Tibial nerve (tissue), 4 donors: Measurements from ENCODE around the gene ACSL5. TPM values are rescaled to one million over a fixed set of nuclear protein-coding genes. Genes with fewer than 3 reads are reported as not detected.

ENCODE experiments used
- DNase-seq, 2 donors: peaks; one replicate each; pipeline ENCODE4 v3.0.0-alpha.2; 2019; ENCODE audit warnings: low spot score in 2 of 2
- H3K27ac ChIP-seq, 4 donors: fragments of 200-600 bp; sonication (generic) in 3 of 4; one replicate each; pipeline ENCODE4 v1.5.1; 2017 to 2019; ENCODE audit warnings: mild to moderate bottlenecking in 1 of 4
- H3K27me3 ChIP-seq, 2 donors: fragments of 200-600 bp; sonication (generic) in 1 of 2; one replicate each; pipeline versions ENCODE4 v1.5.1 to v1.6.0; 2017 to 2019
- H3K36me3 ChIP-seq, 3 donors: fragments of 200-600 bp; sonication (generic); one replicate each; pipeline ENCODE4 v1.5.1; 2018 to 2019
- H3K4me1 ChIP-seq, 4 donors: fragments of 200-600 bp; sonication (generic) in 3 of 4; one replicate each; pipeline ENCODE4 v1.5.1; 2017 to 2019
- H3K4me3 ChIP-seq, 4 donors: fragments of 200-600 bp; sonication (generic) in 3 of 4; one replicate each; pipeline ENCODE4 v1.5.1; 2017 to 2019; ENCODE audit warnings: mild to moderate bottlenecking in 1 of 4, moderate library complexity in 1 of 4
- H3K9me3 ChIP-seq, 4 donors: fragments of 200-600 bp; sonication (generic) in 3 of 4; one replicate each; pipeline ENCODE4 v1.5.1; 2017 to 2019
- EP300 ChIP-seq, 2 donors: sonication (generic); formaldehyde crosslinking; IDR thresholded peaks; one replicate each; pipeline ENCODE4 v1.6.1; 2017; ENCODE audit warnings: antibody characterized with exemption in 2 of 2, mild to moderate bottlenecking in 1 of 2
- POLR2A ChIP-seq, 2 donors: fragments of 450-650 bp; IDR thresholded peaks; one replicate each; pipeline ENCODE4 v1.6.1; 2017; ENCODE audit warnings: antibody characterized with exemption in 2 of 2, mild to moderate bottlenecking in 2 of 2, moderate library complexity in 2 of 2
- WGBS, 2 donors: methylation state at CpG; one replicate each; pipeline ENCODE4 v1.1.5; 2018; 5-methylcytosine and 5-hydroxymethylcytosine counted together
- total RNA-seq, 4 donors: library from RNA; depleted of rRNA; stranded (reverse); fragments of >200 nt; gene quantifications; one replicate each; pipeline ENCODE4 v1.1.0, GENCODE V29; 2016
- TF ChIP-seq, protein P1 (sequence below), 5 experiments: fragments of 200-600 bp in 3 of 5; fragments of 450-650 bp in 2 of 5; sonication (generic) in 3 of 5; IDR thresholded peaks; one replicate each; pipeline ENCODE4 v1.5.1; 2016 to 2019; ENCODE audit warnings: antibody characterized with exemption in 5 of 5, mild to moderate bottlenecking in 3 of 5, moderate library complexity in 2 of 5

ACSL5 gene
- total RNA-seq, 4 donors from 2014 or later = 12.2 to 22.7 (median 13.1) TPM

- Histone ChIP-seq H3K36me3 (peaks cover 0 to 35% (median 0%) of the 10 kb centered on the region in 3 donors), H3K27me3 (no peaks in the 10 kb centered on the region), H3K9me3 (no peaks in the 10 kb centered on the region), H3K27ac (peak within 1 kb of the TSS; percentile 79 to 95 (median 90)), H3K4me3 (peak within 1 kb of the TSS; percentile 73 to 95 (median 82)), H3K4me1 (peaks cover 0 to 54% (median 13%) of the 10 kb centered on the region in 4 donors)
- DNase-seq = peak; percentile 63 to 81
- 0 to 1% methylated on average over 52 to 56 of the region's 59 CpGs for WGBS, 2 donors
- TF ChIP-seq, protein P1, sequence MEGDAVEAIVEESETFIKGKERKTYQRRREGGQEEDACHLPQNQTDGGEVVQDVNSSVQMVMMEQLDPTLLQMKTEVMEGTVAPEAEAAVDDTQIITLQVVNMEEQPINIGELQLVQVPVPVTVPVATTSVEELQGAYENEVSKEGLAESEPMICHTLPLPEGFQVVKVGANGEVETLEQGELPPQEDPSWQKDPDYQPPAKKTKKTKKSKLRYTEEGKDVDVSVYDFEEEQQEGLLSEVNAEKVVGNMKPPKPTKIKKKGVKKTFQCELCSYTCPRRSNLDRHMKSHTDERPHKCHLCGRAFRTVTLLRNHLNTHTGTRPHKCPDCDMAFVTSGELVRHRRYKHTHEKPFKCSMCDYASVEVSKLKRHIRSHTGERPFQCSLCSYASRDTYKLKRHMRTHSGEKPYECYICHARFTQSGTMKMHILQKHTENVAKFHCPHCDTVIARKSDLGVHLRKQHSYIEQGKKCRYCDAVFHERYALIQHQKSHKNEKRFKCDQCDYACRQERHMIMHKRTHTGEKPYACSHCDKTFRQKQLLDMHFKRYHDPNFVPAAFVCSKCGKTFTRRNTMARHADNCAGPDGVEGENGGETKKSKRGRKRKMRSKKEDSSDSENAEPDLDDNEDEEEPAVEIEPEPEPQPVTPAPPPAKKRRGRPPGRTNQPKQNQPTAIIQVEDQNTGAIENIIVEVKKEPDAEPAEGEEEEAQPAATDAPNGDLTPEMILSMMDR (IDR thresholded peaks at IDR 0.05) = peak in 2 of 5 experiments; percentile 9 to 52
- TF ChIP-seq POLR2A (IDR thresholded peaks at IDR 0.05) = peak in 1 of 2 donors; percentile 49
- peak; percentile 23 to 67 for TF ChIP-seq EP300 (IDR thresholded peaks at IDR 0.05)
Measured at GRCh38 chr10:112446855-112447619, 73.1 kb downstream of the ACSL5 start, which contains the start of the genes VTI1A and ZDHHC6. VTI1A (plus strand) TSS chr10:112447215; CDS start chr10:112447374, 159 bp downstream. ZDHHC6 (minus strand) TSS chr10:112446914; CDS start chr10:112445436, 1,478 bp downstream.

DNA sequence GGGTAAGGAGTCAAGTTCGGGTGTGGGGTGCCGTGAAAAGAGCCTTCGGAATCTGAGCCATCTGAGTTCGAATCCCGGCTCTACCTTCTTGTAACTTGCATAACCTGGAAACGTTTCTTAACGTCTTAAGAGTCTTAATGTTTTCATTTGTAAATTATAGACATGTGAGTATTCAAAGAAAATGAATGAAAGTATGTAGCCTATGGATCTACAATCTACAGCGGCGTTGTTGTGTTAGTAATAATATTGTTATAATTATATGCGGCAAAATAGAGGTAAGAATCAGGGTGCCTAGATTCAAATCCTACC lies 73.7 kb downstream of the ACSL5 start:
- peaks cover 0 to 30% (median 0%) of the 10 kb centered on the region in 3 donors for H3K36me3 ChIP-seq
- H3K4me3 ChIP-seq = peak overlapping the region; percentile 73 to 95 (median 82)
- peaks cover 0 to 54% (median 13%) of the 10 kb centered on the region in 4 donors for H3K4me1 ChIP-seq
- DNase-seq = no peak
- WGBS, 2 donors = 3 to 4% methylated on average over 10 of the region's 10 CpGs
- TF ChIP-seq, protein P1 (IDR thresholded peaks at IDR 0.05) = no peak
- TF ChIP-seq EP300 (IDR thresholded peaks at IDR 0.05) (no peak), POLR2A (IDR thresholded peaks at IDR 0.05) (no peak)
- H3K27me3 ChIP-seq = no peaks in the 10 kb centered on the region
- H3K9me3 ChIP-seq = no peaks in the 10 kb centered on the region
- H3K27ac ChIP-seq = peak overlapping the region in 3 of 4 donors; percentile 79 to 92 (median 89)

- TF ChIP-seq, protein P1 (IDR thresholded peaks at IDR 0.05) = no peak
- TF ChIP-seq EP300 (IDR thresholded peaks at IDR 0.05) = no peak
- no peak for TF ChIP-seq POLR2A (IDR thresholded peaks at IDR 0.05)
- H3K27me3 ChIP-seq = no peaks in the 10 kb centered on the region
- no peak overlapping the region for H3K4me3 ChIP-seq
- H3K4me1 ChIP-seq = peaks cover 0 to 47% (median 13%) of the 10 kb centered on the region in 4 donors
- 68 to 71% methylated on average over 4 of the region's 4 CpGs for WGBS, 2 donors
- no peak for DNase-seq
- H3K27ac ChIP-seq = no peak overlapping the region
- peaks cover 0 to 17% (median 0%) of the 10 kb centered on the region in 3 donors for H3K36me3 ChIP-seq
- no peaks in the 10 kb centered on the region for H3K9me3 ChIP-seq
Measured at GRCh38 chr10:112448888-112449287, 75.0 kb downstream of the ACSL5 start.

DNA sequence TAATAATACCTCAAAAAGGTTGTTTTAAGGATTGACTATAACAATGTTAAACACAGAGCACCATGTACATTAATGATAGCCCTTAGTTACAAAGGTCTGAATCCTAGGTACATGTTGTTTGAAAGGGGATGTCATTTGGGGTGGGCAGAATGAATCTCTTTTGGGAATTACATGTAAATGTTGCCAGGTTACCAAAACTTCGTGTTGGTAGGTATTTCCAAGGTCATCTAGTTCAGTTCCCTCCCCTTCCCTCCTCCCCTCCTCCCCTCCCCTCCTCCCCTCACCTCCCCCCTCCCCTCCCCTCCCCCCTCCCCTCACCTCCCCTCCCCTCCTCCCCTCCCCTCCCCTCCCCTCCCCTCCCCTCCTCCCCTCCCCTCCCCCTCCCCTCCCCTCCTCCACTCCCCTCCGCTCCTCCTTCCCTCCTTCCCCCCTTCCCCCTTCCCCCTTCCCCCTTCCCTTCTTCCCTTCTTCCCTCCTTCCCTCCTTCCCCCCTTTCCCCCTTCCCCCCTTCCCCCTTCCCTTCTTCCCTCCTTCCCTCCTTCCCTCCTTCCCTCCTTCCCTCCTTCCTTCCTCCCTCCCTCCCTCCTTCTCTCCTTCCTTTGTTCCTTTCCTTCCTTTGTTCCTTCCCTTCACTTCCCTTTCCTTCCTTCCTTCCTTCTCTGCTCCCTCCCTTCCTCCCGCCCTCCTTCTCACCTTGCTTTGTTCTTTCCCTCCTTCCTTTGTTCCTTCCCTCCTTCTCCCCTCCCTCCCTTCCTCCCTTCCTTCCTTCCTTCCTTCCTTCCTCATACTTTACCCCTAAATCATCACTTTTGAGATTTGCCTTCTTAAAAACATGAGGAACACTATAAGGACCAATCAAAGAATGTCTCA lies 81.2 kb downstream of the ACSL5 start:
- no peak overlapping the region for H3K27ac ChIP-seq
- H3K4me3 ChIP-seq = no peak overlapping the region
- H3K36me3 ChIP-seq = peaks cover 0 to 3% (median 0%) of the 10 kb centered on the region in 3 donors
- no peak for TF ChIP-seq EP300 (IDR thresholded peaks at IDR 0.05)
- TF ChIP-seq POLR2A (IDR thresholded peaks at IDR 0.05) = no peak
- TF ChIP-seq, protein P1 (IDR thresholded peaks at IDR 0.05) = no peak
- WGBS, 2 donors = 80 to 89% methylated on average over 2 to 3 of the region's 3 CpGs
- H3K27me3 ChIP-seq = no peaks in the 10 kb centered on the region
- H3K4me1 ChIP-seq = no peaks in the 10 kb centered on the region
- H3K9me3 ChIP-seq = no peaks in the 10 kb centered on the region
- DNase-seq = no peak
